Globus pallidus (tissue), 1 donor: ENCODE measurements around the gene HDAC4.

Source experiments
- DNase-seq: peaks from one replicate; pipeline ENCODE4 v3.0.0-alpha.2; 2015; ENCODE audit warnings: low spot score

The HDAC4 gene

DNA sequence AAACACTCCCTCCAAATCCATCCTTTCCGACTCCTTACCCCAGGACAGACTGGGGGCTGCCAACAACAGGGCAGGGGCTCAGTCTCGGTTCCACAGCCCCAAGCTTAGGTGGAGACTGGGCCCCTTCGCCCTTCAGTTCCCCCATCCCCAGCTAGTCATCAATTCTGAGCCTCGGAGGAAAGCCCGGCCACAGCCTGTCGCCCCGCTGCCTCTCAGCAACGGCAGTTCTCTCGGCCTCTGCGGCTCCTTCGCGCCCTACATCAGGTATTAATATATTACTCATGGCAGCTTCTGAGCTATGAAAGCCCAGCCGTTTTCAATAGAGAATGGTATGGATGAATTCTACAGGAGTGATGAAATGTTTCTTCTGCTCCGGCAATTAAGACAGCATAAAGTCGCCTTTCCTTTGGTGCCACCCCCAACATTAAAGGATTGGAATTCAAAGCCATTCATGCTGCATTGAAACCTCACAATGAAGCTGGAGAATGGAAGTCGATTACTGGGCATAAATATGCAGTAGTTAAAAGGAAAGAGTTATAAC is 2.8 kb downstream of the HDAC4 start:
- no peak for DNase-seq

DNA sequence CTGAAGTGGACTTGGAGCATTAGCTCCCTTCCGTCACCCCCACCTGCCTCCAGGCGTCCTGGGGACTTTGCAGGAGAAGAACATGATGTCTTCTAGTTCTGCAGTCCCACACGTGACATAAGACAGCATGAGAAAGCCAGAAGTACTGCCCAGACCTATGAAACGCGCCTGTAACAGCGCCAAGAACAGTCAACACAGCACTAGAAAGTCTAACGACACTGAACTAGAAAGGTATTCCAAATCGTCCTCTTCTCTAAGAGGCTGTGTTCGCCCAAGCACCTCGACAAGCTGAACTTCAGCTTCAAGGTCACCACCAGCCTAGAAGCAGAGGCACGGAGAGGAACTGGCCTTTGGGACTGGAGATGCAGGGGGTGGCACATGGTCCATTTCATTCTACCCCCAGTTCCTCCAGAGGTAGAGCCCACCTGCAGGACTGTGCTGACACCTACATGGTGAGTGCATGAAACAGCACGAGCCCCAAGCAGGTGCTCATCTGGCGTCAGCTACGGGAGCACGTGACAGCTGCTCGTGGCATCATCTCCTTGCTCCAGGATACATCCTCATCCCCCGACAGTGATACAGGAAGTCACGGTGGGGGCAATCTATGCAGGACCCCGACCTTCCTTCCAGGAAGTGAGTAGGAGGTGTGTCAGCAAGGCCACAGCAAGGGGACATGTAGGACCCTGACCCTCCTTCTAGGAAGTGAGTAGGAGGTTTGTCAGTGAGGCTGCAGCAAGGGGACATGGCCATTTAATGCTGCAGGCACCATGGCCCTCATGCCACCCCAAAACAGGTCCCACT is 3.7 kb downstream of the HDAC4 start:
- no peak for DNase-seq

DNA sequence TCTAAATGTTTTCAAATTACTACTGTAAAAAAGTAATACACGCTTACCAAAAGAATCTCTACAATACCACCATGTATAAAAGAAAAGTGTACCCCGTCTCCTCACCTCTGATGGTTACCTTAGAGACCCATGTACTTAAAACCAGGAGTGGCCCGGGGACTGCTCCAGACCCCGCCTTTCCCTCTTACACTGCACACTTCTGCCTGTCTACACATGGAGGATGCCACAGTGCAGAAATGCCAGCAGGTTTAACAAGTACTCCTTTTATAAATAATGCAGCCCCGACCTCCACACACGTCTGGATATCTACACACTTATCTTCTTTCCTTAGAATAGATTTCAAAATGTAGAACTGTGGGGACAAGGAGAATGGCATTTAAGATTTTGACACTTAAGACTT is 5.3 kb downstream of the HDAC4 start:
- no peak for DNase-seq

DNA sequence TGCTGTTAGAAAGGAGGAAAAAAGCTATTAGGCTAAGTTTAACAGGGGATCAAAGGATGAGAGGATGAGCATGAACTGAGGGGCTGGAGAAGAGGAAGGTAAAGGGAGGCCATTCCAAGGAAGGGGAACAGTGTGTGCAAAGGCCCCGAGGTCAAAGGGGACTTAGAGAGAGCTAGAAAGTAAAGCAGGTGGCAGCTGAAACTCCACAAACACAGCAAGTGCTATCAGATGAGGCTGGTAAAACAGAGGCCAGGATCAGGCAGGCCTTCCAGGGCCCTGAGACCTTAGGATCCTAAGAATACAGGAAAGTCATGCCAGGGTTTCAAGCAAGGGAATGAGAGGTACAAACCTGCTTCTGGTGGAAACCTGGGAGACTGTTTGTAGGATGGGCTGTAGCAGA is 5.8 kb downstream of the HDAC4 start:
- no peak for DNase-seq

GRCh38 chr2:239394346-239394945 is 6.4 kb downstream of the HDAC4 start:
- no peak for DNase-seq

GRCh38 chr2:239393941-239394340 is 6.9 kb downstream of the HDAC4 start:
- DNase-seq, result no peak

DNA sequence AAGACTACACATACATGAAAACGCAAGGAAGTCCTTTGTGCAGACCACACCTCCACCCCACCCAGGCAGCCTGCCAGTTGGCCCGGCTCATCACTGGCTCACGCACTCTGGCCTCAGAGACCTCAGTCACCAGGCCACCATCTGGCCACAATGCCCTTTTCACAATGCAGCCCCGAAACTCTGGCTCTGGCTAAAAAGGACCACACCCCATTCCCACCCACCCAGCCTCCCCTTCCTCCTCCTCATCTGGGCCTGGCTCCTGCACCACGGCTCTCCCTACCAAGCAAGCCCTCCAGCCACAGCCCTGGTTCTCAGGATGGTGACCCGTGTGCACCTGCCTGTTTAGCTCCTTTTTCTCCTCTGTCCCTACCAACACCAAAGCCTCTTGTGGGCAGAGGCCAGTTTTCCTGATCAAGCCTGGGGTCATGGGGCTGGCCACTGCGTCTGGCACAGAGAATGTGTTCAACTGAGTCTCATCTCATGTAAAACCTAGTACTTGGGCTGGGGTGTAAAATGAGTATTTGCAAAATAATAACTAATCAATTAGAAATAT is 7.4 kb downstream of the HDAC4 start:
- DNase-seq, result no peak

DNA sequence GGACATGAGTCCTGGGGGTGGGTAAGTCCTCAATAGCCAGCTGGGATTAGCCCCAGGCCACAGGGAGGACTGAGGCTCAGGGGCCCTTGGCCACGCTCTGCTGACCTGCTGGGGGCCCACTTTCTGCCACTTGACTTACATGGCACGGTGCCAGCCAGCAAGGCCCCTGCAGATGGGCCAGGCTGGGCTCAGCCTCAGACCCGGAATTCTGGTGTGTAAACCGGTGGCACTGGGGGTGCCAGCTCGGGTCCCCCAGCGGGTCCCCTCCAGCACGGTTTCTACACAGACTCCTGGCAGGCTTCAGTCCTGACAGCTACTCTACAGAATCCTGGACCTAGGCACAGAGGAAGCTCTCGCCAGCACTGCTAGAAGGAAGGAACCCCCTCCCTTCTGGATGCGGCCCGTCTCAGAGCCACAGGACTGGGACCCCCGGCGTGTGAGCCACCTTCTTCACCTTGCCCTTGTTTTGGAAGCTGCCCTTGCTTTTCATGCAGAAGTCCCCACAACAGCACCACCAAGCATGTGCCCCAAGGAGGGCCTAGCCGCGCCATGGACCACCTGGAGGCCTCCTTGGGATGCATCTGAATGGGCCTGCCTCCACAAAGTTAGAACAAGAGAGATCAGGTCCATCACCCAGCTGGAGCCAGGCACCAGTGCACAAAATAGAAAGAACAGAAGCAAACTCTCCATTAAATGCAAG is 8.0 kb downstream of the HDAC4 start:
- DNase-seq, result no peak

GRCh38 chr2:239392072-239392357 is 8.8 kb downstream of the HDAC4 start:
- no peak for DNase-seq

DNA sequence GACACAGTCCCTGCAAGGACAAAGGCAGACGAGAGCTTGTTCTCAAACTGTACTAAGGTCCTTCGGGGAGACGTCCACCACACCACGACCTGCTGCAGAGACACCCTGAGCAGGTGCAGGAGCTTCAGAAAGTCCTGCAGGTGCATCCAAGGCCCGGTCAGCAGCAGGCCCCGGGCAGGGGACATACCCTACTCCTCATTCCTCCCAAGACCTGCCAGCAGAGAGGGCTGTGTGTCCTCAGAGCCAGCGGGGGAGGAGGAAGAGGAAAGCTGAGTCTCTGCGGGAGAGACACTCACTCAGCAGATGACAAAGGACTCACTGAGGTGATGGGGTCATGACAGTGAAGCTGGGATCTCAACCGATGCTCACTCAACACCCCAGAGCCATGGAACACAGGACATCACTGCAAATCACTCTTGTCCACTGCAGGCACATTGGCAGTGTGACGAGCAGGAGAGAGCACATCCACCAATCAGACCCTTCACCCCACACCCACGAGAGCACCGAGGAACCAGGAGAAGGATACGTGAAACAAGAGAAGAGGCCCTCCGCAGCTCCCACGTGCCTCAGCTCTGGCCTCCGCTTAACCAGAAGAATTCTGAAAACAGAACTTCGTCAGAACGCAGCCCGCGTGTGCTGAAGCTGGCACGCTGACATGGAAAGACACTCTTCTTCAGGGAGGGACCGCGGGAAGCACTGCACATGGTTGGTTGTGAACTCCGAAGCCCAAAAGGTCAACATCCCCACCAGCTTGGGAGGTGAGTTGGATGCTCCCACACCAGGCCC is 9.3 kb downstream of the HDAC4 start:
- no peak for DNase-seq

GRCh38 chr2:239390546-239391285 is 10.1 kb downstream of the HDAC4 start:
- no peak for DNase-seq

DNA sequence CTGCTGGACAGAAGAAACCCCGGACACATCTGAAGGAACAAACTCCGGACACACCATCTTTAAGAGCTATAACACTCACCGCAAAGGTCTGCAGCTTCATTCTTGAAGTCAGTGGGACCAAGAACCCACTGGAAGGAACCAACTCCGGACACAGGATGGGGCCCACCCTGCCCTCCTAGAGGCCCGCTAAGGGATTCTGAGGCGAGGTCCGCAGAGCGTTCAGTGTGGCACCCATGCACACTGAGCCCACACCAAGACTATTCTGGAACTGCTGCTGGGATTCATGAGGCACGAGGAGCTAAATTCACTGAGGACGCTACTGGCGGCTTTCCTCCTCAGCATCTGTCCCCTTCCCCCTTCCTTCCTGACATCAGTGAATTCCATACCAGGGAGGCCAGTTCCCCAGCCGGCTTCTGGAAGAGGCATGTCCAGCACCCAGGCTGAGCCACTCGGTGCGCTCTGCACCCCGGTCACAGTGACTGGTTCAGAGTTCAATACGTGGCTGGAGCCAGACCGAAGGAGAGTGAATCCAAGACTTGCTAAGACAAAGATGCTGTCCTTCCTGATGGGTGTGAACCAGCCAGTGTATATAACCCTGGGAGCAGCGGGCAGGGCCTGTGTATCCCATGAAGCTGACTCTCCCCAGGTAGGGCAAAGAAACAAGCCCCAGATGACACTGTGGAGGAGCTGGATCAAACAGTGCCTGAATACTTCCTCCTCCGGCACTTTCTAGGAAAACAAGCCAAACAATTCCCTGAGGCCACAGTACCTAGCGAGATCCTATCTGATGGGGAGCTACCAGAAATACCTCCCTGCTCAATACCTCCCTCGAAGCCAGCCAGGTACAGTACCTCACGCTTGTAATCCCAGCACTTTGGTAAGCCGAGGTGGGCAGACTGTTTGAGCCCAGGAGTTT is 11.1 kb downstream of the HDAC4 start:
- DNase-seq, result no peak

- DNase-seq, result no peak
Observed at GRCh38 chr2:239388236-239389151, 12.3 kb downstream of the HDAC4 start.

DNA sequence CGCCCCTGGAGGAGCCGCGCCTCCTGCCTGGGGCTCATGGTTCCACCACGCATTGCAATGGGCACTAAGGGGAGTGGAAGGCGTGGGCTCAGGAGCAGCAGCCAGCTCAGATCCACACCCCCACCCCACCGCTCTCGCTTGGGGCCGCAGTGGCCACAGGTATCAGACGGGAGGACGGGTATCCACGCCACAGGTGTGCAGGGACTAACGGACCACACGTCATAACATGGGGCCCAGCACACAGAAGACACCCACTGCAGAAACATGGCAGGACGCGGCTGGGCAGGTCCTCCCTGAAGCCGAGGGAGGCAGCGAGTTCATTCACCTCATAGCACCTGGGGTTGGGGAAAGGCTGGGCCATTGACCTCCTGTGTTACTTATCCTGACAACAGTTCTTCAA is 13.0 kb downstream of the HDAC4 start:
- DNase-seq, result no peak

GRCh38 chr2:239386872-239387445 is 13.9 kb downstream of the HDAC4 start:
- no peak for DNase-seq

DNA sequence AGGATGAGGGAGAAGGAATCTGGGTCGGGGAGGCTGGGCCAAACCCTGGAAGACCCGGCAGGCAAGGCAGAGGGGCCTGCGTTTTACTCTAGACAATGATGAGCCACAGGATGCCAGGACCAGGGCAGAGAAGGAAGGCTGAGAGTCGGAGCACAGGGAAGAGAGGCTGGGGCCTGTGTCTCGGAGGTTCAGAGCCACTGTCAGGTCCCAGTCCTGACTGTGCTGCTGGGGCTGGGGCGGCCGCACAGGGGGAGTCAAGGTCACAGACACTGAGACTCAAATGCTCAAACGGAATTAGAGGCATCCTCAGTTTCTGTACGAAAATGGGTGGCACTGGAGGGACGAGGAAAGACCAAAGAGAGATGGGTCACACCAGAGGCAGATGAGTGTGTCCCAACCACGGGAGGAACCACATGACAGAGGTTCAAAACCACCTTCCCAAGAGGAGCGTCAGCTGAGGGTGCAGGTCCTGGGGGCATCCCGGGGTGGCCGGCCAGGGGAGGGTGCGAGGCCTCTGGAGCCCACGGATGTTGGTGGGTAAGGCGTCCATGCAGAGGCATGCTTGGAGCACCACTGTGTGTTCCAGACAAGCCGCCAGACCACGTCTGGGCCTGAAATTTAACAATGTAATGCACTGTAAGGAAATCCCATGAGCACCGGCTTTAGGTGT is 14.7 kb downstream of the HDAC4 start:
- no peak for DNase-seq

DNA sequence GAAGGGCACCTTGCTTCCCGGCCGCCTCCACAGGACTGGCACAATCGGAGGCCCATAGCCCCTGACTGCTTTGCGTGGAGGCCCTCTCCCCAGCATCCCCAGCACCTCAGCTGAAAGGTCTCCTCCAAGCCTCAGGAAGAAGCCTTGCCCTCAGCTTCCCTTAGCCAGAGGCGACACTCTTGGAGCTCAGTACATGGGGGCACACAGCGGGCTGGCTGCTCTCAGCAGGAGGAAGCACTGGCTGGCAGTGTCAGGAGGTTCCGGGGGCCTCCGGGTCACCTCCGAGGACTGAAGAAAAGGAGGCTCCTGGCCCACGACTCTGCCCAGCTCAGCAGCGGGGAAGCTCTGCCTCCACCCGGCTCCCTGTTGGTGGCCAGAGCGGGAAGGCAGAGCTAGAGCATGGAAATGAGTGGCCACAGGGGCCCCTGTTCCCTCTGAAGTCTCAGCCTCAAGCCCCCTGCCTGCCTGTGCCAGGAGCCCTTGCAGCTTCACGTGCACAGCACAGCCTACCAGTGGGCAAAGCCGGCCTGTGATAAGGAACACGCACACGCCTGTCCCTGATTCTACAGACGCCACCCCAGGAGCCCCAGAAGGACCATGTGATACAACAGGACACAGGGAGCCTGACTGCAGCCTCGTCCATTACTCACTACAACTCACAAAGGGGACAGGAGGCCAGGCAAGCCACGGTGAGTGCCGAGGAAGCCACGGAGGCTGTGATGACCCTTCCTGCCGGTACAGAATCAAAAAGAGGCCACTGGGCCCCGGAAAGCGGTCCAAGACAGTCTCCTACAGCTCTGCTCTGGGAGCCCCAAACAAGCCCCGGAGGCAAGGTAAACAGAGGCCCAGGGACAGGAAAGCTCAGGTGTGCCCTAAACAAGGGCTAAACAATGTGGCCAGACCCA is 15.5 kb downstream of the HDAC4 start:
- no peak for DNase-seq
